ENCODE results near the gene FAXC.
"Not testable (repeated sequence)": the region's sequence is repeated elsewhere in the genome, so short reads cannot be mapped to it uniquely, and the experiment has no call there.

Gene FAXC

GRCh38 chr6:99338188-99338587 lies 11.3 kb downstream of the FAXC start:
- DNase-seq = no peak

GRCh38 chr6:99335298-99335697 lies 14.2 kb downstream of the FAXC start:
- DNase-seq = not testable (repeated sequence)

- DNase-seq = peak; percentile 30 to 79
Observed at GRCh38 chr6:99334526-99335127, 14.8 kb downstream of the FAXC start.

- DNase-seq = no peak
Observed at GRCh38 chr6:99333068-99333467, 16.4 kb downstream of the FAXC start.

GRCh38 chr6:99331531-99331930 lies 17.9 kb downstream of the FAXC start:
- DNase-seq = no peak

GRCh38 chr6:99330159-99330558 lies 19.3 kb downstream of the FAXC start:
- DNase-seq = peak; percentile 49 to 78

- no peak for DNase-seq
Observed at GRCh38 chr6:99324996-99325395, 24.5 kb downstream of the FAXC start.

- no peak for DNase-seq
Observed at GRCh38 chr6:99318566-99318965, 30.9 kb downstream of the FAXC start.

GRCh38 chr6:99312354-99312753 lies 37.1 kb downstream of the FAXC start:
- DNase-seq = no peak

GRCh38 chr6:99310553-99310952 lies 38.9 kb downstream of the FAXC start:
- no peak for DNase-seq

GRCh38 chr6:99309557-99309956 lies 39.9 kb downstream of the FAXC start:
- DNase-seq = no peak

- no peak for DNase-seq
Observed at GRCh38 chr6:99308788-99309187, 40.7 kb downstream of the FAXC start.

GRCh38 chr6:99307295-99307907 lies 42.1 kb downstream of the FAXC start:
- DNase-seq = no peak

- no peak for DNase-seq
Observed at GRCh38 chr6:99306341-99306740, 43.1 kb downstream of the FAXC start.

GRCh38 chr6:99305021-99305554 lies 44.4 kb downstream of the FAXC start:
- no peak for DNase-seq

GRCh38 chr6:99297415-99297814 lies 52.1 kb downstream of the FAXC start:
- no peak for DNase-seq

- DNase-seq = no peak
Observed at GRCh38 chr6:99297006-99297405, 52.5 kb downstream of the FAXC start.

- no peak for DNase-seq
Observed at GRCh38 chr6:99296261-99296660, 53.2 kb downstream of the FAXC start.

GRCh38 chr6:99295276-99295675 lies 54.2 kb downstream of the FAXC start:
- no peak for DNase-seq

- no peak for DNase-seq
Observed at GRCh38 chr6:99294786-99295185, 54.7 kb downstream of the FAXC start.

- DNase-seq = no peak
Observed at GRCh38 chr6:99289701-99290100, 59.8 kb downstream of the FAXC start.

GRCh38 chr6:99288668-99289067 lies 60.8 kb downstream of the FAXC start:
- DNase-seq = no peak

GRCh38 chr6:99287523-99287922 lies 62.0 kb downstream of the FAXC start:
- DNase-seq = no peak

- DNase-seq = no peak
Observed at GRCh38 chr6:99285881-99286280, 63.6 kb downstream of the FAXC start.
